NOMO-1 treated with dmso at 0.1 percent for 144 hours (cell line): Measurements from ENCODE around the gene S100A12.
"Not testable (repeated sequence)": the region's sequence is repeated elsewhere in the genome, so short reads cannot be mapped to it uniquely, and the experiment has no call there.

ENCODE experiments used
- DNase-seq: peaks from one replicate; lab custom pipeline; 2025; ENCODE audit not compliant: unreplicated experiment; lab: John Stamatoyannopoulos, UW

S100A12 gene

GRCh38 chr1:153375511-153375910, at the start of gene S100A12:
Gene S100A12, minus strand, starts transcription at chr1:153375621. Its CDS starts 1,029 bp downstream, at chr1:153374592.
- peak; percentile 82 for DNase-seq

GRCh38 chr1:153422450-153423068, 47.1 kb upstream of the S100A12 start:
- DNase-seq: peak; percentile 43

- no peak for DNase-seq
These were observed 44.9 kb upstream of the S100A12 start for GRCh38 chr1:153420306-153420705.

- not testable (repeated sequence) for DNase-seq
These were observed 44.0 kb upstream of the S100A12 start for GRCh38 chr1:153419436-153419793.

- DNase-seq: not testable (repeated sequence)
These were observed 43.5 kb upstream of the S100A12 start for GRCh38 chr1:153418758-153419435.

- DNase-seq: no peak
These were observed 41.9 kb upstream of the S100A12 start for GRCh38 chr1:153417136-153417888.

GRCh38 chr1:153415850-153416570, 40.6 kb upstream of the S100A12 start, which contains the start of gene S100A7A:
Gene S100A7A, plus strand, starts transcription at chr1:153416520. Its CDS starts 1,563 bp downstream, at chr1:153418083.
- DNase-seq: no peak

GRCh38 chr1:153413961-153414360, 38.5 kb upstream of the S100A12 start:
- not testable (repeated sequence) for DNase-seq

GRCh38 chr1:153407274-153407673, 31.9 kb upstream of the S100A12 start:
- not testable (repeated sequence) for DNase-seq

GRCh38 chr1:153405825-153406599, 30.6 kb upstream of the S100A12 start:
- not testable (repeated sequence) for DNase-seq

GRCh38 chr1:153404768-153405167, 29.3 kb upstream of the S100A12 start:
- DNase-seq: peak; percentile 39

- no peak for DNase-seq
These were observed 28.7 kb upstream of the S100A12 start for GRCh38 chr1:153404086-153404635.

- DNase-seq: no peak
These were observed 28.1 kb upstream of the S100A12 start for GRCh38 chr1:153403421-153404085.

GRCh38 chr1:153402226-153402625, 26.8 kb upstream of the S100A12 start:
- no peak for DNase-seq

GRCh38 chr1:153401461-153401860, 26.0 kb upstream of the S100A12 start:
- no peak for DNase-seq

- DNase-seq: no peak
These were observed 24.8 kb upstream of the S100A12 start for GRCh38 chr1:153400244-153400643.

- no peak for DNase-seq
These were observed 24.1 kb upstream of the S100A12 start for GRCh38 chr1:153399401-153400055.

GRCh38 chr1:153397924-153398651, 22.7 kb upstream of the S100A12 start:
- DNase-seq: no peak
